NK-92 treated with Interleukin-12 subunit alpha and Interleukin-12 subunit beta, amount 100 ng/mL, for 24 hours (cell line): ENCODE measurements around the gene CSH1.
"Not testable (repeated sequence)": the region's sequence is repeated elsewhere in the genome, so short reads cannot be mapped to it uniquely, and the experiment has no call there.

Source experiments
- DNase-seq: peaks from one replicate; lab custom pipeline; 2025; lab: John Stamatoyannopoulos, UW

CSH1 gene

DNA sequence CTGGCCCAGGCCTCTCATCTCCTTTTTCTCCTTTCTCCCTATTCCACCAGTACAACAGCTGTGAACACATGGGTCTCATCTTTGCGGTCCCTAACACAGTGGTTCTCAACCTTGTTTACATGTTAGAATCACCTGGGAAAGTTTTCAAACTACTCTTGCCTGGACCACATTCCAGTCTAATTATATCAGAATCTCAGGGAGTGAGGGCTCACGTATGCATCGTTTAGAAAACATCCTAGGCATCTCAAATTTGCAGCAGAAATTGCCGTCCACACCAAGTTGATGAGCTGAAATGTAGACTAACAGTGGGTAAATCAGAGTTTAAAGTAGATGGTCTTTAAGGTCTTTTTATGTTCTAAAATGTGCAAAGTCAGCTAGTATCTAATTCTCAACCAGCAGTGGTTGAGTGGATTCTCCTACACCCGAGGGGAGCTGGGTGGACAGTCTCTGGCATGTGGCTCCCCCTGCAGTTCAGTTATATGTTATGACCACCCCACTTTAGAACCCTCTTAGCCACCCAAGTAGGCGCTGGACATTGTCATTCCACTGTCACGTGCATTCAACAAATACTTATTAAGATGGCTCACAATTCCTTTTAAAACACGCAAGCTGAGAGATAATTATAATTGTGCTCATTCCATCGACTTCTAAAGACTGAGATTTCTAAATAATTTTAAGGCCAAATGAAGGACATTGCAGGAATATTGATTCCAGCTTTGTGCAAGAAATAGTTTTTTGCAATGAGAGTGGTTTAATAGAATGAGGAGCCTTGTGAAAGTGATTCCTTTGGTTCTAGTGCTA is 26.7 kb downstream of the CSH1 start:
- not testable (repeated sequence) for DNase-seq

DNA sequence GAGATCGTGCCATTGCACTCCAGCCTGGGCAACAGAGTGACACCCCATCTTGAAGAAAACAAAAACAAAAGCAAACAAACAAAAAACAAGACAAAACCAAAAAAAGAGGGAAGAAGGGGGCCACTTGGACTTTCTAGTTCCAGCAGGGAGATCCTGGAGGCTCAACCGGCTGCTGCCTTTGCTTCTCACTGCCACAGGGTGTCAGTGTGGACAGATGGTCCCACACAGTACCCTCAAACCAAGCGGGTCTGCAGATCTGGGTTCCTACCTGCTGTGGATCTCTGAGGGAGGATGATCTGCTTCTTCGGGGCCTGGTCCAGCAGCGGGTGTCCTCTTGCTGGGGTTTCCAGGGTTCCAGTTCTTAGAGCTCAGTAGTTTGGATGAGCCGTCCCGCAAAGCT is 29.7 kb downstream of the CSH1 start:
- not testable (repeated sequence) for DNase-seq

DNA sequence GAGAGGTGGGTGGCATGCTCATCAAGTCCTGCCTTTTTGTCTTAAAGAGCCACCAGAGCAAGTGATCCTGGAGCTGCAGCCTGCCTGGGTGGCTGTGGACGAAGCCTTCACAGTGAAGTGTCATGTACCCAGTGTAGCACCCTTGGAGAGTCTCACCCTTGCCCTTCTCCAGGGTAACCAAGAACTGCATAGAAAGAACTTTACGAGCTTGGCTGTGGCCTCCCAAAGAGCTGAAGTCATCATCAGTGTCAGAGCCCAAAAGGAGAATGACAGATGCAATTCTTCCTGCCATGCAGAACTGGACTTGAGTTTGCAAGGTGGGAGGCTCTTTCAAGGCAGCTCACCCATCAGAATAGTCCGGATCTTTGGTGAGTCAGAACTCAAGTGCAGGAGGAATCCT is 37.1 kb downstream of the CSH1 start:
- no peak for DNase-seq

DNA sequence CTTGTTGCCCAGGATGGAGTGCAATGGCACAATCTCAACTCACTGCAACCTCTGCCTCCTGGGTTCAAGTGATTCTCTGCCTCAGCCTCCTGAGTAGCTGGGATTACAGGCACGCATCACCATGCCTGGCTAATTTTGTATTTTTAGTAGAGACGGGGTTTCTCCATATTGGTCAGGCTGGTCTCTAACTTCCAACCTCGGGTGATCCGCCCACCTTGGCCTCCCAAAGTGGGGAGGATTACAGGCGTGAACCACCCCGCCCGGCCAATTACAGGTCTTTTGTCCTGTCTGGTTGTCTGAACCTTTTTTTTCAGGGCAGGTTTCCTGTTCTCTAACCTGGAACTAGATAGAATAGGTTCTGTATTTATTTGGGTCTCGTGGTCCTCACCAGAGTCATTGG is 39.9 kb downstream of the CSH1 start:
- not testable (repeated sequence) for DNase-seq

DNA sequence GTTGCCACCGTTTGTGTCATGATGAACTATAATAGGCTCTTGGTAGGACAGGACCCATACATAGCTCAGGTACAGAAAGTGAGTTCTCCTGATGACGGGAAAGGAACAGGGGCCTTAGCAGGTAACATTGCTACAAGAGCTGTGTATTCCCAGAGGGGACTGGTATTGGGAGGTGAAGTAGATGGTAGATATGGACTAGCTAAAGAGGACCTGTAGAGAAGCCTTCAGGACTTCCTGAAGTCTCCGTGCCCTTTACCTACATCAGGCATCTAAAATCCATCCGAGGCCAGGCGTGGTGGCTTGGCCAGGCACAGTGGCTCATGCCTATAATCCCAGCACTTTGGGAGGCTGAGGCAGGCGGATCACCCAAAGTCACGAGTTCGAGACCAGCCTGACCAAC is 41.2 kb downstream of the CSH1 start:
- no peak for DNase-seq

DNA sequence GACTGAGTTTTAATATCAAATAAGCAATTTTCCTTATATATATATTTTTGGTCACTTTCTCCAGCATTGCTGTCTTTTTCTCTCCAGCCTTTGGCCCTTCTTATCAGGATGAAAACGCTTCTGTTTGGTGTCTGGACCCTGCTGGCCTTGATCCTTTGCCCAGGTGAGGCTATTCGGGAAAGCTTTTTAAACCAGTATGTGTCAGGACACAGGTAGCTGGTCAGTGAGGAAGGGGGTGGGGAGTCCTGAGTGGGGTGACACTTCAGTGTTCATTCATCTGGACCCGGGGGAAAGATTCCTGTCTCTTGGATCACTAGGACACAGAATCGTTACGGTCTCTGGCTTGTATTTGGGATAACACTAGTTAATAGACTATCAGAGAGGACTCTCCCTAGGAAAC is 41.7 kb downstream of the CSH1 start:
- DNase-seq, result no peak

DNA sequence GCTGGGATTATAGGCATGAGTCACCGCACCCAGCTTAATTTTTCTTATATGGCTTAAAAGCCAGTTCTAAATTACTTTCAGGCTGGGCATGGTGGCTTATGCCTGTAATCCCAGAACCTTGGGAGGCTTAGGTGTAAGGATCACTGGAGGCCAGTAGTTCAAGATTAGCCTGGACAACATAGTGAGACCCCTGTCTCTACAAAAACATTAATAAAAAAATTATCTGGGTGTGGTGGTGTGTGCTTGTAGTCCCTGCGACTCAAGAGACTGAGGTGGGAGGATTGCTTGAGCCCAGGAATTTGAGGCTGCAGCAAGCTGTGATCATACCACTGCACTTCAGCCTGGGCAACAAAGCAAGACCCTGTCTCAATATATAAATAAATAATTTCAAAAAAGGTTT is 43.1 kb downstream of the CSH1 start:
- no peak for DNase-seq

DNA sequence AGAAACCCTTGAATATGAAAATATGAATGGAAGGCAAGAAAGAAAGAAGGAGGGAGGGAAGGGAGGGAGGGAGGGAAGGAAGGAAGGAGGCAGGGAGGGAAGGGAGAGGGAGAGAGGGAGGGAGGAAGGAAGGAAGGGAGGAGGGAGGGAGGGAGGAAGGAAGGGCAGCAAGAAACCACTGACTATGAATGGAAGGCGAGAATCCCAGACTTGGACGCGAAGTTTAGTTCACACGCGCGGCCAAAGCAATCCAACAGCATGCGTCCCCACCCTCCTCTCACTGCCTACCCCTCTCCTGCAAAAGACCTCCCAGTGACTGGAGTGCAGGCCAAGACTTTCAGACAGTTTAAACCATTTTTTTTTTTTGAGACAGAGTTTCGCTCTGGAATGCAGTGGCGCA is 46.0 kb downstream of the CSH1 start:
- DNase-seq, result no peak

DNA sequence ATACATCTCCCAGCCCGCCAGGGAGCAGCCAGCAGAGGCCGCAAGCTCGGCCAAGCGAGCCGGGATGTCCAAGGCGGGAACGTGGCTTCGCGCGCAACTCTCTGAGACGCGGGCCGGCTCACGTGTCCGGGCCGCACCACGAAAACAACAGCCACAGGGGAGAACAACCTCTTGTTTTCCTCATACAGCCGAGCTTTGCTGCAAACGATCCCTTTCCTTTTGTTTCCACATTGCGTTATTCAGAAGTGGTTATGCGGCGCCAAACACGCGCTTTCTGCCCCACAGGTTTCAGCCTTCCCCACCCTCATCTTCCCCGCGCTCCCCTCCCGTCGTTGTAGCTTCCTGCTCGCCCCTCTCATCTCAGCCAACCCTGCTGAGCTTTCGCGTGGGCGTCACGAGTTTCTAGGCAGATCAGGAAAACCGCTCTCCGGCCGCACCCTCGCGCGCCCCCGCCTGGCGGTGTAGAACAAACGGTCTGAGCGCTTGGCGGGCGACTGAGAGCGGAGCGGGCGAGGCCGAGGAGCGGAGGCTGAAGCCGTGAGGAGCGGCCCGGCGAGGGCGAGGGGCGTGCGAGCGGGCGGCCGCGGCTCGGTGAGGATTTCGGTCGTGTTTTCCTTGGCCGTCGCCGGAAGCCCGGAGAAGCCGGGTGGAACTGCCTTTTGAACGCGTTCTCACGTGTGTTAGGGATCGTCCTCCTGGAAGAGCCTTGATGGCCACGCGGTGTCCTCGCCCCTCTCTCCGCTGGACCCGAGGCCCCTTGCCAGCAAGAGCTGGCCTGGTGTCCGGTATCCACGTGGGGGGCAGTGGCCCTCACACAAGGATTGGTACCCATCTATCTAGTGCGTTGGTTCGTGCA is 47.3 kb downstream of the CSH1 start:
- DNase-seq, result peak; percentile 57

DNA sequence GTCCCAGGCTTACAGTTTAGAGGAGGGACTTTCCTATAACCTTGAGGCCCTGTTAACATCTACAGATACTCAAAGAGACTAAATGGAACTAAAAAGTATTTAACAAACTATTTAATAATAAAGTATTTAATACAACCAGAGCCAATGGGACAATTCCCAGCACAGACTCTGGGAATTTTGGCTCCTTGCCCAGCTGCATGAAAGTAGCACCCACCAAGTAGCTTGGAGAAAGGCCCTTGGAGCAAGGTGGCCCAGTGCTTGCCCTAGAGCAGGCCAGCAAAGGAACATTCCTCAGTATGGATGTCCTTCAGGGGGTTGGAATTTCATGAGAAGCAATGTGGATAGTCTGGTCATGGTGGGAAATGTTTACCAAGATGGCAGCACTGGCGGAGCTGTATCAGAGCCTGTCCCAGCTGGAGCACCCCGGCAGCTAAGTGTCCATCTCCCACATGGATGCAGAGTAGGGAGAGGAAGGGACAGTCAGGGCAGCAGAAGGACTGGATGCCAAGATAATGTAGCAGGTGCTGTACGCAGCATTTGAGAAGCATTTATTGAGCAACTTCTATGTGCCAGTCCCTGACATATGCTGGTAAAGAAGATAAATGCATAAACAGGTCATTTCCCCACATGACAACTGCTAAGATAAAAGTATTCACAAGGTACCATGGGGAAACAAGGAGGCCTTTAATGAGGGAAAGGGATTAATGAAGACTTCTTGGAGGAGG is 48.7 kb downstream of the CSH1 start:
- no peak for DNase-seq

DNA sequence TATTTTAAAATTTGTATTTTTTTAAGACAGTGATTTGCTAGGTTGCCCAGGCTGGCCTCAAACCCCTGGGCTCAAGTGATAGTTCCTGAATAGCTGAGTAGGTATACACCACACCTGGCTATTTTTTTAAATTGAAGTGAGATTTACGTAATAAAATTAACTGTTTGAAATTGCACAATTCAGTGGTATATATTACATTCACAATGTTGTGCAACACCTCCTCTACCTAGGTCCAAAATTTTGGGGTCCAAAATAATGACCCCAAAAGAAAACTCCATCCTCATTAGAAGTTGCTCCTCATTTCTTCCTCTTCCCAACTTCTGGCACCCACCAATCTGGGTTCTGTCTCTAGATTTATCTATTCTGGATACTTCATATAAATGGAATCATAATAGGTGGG is 50.9 kb downstream of the CSH1 start:
- DNase-seq, result no peak
